ENCODE results near the gene RPS6KC1. TPM values are rescaled to one million over a fixed set of nuclear protein-coding genes. Genes with fewer than 3 reads are reported as not detected.

The RPS6KC1 gene
- total and polyA plus RNA-seq, 9 of the 15 experiments (the other 6 are each of a cell fraction or from before 2014, with no cell fraction given) = 4.3 to 34.6 (median 20.9) TPM

DNA sequence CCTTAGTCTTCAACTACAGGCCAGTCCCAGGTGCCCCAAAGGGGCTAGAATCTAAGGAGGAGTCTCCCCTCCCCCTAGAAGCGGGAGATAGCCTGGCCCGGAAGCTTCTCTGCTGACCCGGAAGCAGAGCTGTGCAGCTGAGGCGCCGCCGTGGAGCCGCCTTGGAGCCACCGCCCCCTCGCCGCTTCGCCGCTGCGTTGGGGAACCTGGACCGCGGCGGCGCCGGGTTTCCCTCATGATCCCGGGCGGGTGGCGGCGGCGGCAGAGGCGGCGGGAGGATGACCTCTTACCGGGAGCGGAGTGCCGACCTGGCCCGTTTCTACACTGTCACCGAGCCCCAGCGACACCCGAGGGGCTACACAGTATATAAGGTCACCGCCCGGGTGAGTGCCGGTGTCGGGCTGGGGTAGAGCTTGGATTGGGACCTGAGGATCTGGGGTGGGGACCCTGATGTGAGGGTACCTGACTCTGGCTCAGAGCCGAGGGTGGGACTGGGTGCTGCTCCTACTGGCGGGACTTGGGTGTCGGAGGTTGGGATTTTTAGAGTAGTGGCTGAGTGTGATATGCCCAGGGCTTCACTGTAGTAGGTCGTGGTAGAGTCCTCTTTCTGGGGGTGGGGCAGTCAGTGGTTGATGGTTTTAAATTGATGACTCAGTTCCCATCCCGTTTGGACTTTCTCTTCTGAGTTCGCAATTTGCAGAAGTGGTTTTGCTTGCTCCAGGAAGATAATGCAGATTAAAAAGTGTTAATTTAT lies at the start of gene RPS6KC1 (continued):
- TF ChIP-seq HMGN3 (IDR thresholded peaks at IDR 0.05; ENCODE audit: borderline replicate concordance, extremely low read depth, insufficient read length, low read depth, low read length) (peak; percentile 92), ZNF764 (CRISPR knock-in tag; IDR thresholded peaks at IDR 0.05; ENCODE audit: low read depth) (no peak), HLTF (IDR thresholded peaks at IDR 0.05) (0 out of 2 replicates have a peak, but pooled peaks have one; percentile 57), RNF2 (IDR thresholded peaks at IDR 0.05) (peak; percentile 45), BACH1 (tag; IDR thresholded peaks at IDR 0.05) (peak; percentile 89), TRIM24 (IDR thresholded peaks at IDR 0.05) (peak in 1 of 2 experiments; percentile 14; a peak in 1 of 4 replicates), ZFP1 (CRISPR knock-in tag; IDR thresholded peaks at IDR 0.05) (0 out of 2 replicates have a peak, but pooled peaks have one; percentile 57), RB1 (IDR thresholded peaks at IDR 0.05; ENCODE audit: low read depth) (peak; percentile 82; the same call in 1 of the 2 replicates), GTF2E2 (tag; IDR thresholded peaks at IDR 0.05) (no peak; the same call in 1 of the 2 replicates), ZBTB2 (IDR thresholded peaks at IDR 0.05) (peak; percentile 74), KLF10 (CRISPR knock-in tag; IDR thresholded peaks at IDR 0.05) (no peak), MXD1 (CRISPR knock-in tag; IDR thresholded peaks at IDR 0.05; ENCODE audit: borderline replicate concordance, poor library complexity, severe bottlenecking) (peak; percentile 9), ERF (CRISPR knock-in tag; IDR thresholded peaks at IDR 0.05) (peak; percentile 92; the same call in 1 of the 2 replicates), MXI1 (IDR thresholded peaks at IDR 0.05; ENCODE audit: low read depth, low read length) (peak; percentile 75), JUND (IDR thresholded peaks at IDR 0.05; ENCODE audit: borderline replicate concordance, low read depth, low read length) (peak; percentile 95), JUND (tag; IDR thresholded peaks at IDR 0.05; ENCODE audit: borderline replicate concordance, low read depth, low read length) (peak; percentile 95; the same call in 1 of the 3 replicates), ZNF24 (IDR thresholded peaks at IDR 0.05) (peak; percentile 9; the same call in 1 of the 2 replicates)
- TF ChIP-seq, protein P1, sequence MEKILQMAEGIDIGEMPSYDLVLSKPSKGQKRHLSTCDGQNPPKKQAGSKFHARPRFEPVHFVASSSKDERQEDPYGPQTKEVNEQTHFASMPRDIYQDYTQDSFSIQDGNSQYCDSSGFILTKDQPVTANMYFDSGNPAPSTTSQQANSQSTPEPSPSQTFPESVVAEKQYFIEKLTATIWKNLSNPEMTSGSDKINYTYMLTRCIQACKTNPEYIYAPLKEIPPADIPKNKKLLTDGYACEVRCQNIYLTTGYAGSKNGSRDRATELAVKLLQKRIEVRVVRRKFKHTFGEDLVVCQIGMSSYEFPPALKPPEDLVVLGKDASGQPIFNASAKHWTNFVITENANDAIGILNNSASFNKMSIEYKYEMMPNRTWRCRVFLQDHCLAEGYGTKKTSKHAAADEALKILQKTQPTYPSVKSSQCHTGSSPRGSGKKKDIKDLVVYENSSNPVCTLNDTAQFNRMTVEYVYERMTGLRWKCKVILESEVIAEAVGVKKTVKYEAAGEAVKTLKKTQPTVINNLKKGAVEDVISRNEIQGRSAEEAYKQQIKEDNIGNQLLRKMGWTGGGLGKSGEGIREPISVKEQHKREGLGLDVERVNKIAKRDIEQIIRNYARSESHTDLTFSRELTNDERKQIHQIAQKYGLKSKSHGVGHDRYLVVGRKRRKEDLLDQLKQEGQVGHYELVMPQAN (IDR thresholded peaks at IDR 0.05; ENCODE audit: borderline replicate concordance) = peak; percentile 93
- TF ChIP-seq, protein P2, sequence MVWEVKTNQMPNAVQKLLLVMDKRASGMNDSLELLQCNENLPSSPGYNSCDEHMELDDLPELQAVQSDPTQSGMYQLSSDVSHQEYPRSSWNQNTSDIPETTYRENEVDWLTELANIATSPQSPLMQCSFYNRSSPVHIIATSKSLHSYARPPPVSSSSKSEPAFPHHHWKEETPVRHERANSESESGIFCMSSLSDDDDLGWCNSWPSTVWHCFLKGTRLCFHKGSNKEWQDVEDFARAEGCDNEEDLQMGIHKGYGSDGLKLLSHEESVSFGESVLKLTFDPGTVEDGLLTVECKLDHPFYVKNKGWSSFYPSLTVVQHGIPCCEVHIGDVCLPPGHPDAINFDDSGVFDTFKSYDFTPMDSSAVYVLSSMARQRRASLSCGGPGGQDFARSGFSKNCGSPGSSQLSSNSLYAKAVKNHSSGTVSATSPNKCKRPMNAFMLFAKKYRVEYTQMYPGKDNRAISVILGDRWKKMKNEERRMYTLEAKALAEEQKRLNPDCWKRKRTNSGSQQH (CRISPR knock-in tag; IDR thresholded peaks at IDR 0.05) = no peak

All from K562 (cell line).